ENCODE data around the gene RTN1.
A peak's percentile ranks its signal among the peaks of the same experiment; 100 is the strongest.

Gene RTN1

DNA sequence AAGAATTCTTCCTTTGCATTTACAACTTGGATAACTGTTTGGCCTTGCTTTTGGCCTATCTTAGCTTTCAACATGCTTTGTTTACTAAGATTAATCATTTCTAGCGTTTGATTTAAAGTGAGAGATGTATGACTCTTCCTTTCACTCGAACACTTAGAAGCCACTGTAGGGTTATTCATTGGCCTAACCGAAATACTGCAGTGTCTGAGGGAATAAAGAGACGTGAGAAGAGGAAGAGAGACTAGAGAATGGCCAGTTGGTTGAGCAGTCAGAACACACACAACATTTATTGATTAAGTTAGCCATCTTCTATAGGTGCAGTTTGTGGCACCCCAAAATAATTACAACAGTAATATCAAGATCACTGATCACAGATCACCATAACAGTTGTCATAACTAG, 231.7 kb downstream of the RTN1 start:
- POLR2A ChIA-PET: no interaction called here
- DNase-seq (ENCODE audit: extremely low spot score): no peak
- CTCF ChIA-PET: interaction anchor here (0.9 kb wide), 1 partner anchor 61 kb away, joined by 3 read pairs; no protein-coding TSS in a partner anchor
- TF ChIP-seq, protein P1, sequence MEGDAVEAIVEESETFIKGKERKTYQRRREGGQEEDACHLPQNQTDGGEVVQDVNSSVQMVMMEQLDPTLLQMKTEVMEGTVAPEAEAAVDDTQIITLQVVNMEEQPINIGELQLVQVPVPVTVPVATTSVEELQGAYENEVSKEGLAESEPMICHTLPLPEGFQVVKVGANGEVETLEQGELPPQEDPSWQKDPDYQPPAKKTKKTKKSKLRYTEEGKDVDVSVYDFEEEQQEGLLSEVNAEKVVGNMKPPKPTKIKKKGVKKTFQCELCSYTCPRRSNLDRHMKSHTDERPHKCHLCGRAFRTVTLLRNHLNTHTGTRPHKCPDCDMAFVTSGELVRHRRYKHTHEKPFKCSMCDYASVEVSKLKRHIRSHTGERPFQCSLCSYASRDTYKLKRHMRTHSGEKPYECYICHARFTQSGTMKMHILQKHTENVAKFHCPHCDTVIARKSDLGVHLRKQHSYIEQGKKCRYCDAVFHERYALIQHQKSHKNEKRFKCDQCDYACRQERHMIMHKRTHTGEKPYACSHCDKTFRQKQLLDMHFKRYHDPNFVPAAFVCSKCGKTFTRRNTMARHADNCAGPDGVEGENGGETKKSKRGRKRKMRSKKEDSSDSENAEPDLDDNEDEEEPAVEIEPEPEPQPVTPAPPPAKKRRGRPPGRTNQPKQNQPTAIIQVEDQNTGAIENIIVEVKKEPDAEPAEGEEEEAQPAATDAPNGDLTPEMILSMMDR (IDR thresholded peaks at IDR 0.05; ENCODE audit: control extremely low read depth, extremely low read depth, low read depth, missing control alignments): no peak

DNA sequence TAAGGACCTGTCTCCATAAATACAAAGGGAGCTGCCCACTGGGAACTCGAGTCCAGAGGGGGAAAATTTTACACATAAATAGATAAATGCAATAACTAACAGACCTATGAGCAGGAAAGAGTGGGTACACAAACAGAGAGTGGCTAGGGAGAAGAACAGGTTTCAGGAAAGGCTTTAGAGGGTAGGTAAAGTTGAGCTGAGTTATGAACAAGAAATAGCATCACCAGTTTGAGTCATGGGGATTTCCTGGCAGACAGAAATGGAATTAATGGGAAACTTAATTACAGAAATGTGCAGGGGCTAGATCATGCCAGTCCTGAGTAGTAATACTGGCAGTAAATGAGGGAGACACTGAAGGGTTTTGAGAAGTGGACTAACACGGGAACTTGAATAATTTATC, 236.0 kb downstream of the RTN1 start:
- ChIA-PET CTCF (no interaction called here), POLR2A (no interaction called here)
- DNase-seq (ENCODE audit: extremely low spot score): no peak
- TF ChIP-seq, protein P1 (IDR thresholded peaks at IDR 0.05; ENCODE audit: control extremely low read depth, extremely low read depth, low read depth, missing control alignments): no peak

DNA sequence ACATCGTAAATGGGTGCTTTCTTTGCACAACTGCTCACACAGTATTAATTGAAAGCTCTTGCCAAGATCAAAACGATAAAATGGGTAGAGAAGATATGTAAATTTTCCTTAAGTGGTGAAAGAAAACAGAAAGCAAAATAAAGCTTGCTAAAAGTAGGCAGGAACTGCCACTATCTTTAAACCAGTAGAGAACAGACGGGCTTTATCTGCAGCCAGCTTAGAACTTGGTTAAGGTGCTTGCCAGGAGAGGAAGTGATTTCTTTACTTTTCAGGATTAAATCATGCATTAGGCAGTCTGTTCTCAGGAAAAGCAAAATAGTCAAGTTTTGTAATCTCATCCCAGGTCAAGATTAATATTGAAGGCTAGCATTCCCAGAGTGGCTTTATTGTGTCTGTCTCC, 237.1 kb downstream of the RTN1 start:
- no peak for DNase-seq (ENCODE audit: extremely low spot score)
- TF ChIP-seq, protein P1 (IDR thresholded peaks at IDR 0.05; ENCODE audit: control extremely low read depth, extremely low read depth, low read depth, missing control alignments): no peak
- CTCF ChIA-PET: interaction anchor here (0.8 to 2.4 kb wide), 16 partner anchors 8 to 551 kb away, joined by 3 to 22 read pairs (median 4); no protein-coding TSS in a partner anchor
- POLR2A ChIA-PET: no interaction called here

DNA sequence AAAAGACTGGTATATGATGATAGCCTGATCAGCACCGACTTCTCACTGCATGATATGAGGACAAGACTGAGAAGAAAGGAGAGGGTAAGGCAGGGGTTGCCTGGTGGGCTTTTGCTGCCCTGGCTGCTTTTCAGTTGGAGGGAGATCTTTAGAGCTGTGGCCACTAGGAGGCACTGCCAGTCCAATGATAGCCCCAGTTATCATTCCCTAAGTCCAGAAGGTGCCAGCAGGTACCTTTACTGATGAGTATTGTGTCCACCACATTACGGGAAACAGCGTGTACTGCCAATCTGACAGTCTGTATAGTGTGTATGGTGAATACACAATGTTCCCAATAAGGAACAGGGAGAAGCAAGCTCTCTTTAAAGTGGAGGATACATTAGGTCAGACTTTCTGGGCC, 238.2 kb downstream of the RTN1 start:
- CTCF ChIA-PET: interaction anchor here (0.8 to 2.4 kb wide), 18 partner anchors 8 to 552 kb away, joined by 3 to 22 read pairs (median 4); no protein-coding TSS in a partner anchor
- POLR2A ChIA-PET: no interaction called here
- TF ChIP-seq, protein P1 (IDR thresholded peaks at IDR 0.05; ENCODE audit: control extremely low read depth, extremely low read depth, low read depth, missing control alignments): peak; percentile 37
- peak; percentile 48 for DNase-seq (ENCODE audit: extremely low spot score)

DNA sequence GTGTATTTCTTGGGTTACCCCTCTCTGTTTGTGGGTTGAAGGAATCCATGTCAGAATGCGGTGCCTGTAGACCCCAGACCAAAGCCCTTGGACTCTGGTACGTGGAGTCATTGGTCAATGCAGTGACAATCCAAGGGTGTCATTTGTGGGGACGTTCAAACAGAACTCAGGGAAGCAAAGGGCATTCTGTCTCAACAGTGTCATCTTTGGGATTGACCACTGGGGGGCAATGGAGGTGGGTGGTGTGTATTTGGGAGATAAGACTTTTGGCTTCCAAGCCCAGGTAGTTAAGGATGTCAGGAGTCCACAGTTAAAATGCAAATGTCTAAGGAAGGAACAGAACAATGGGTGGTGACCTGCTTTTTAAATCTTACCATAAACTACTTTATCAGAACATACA, 239.3 kb downstream of the RTN1 start:
- TF ChIP-seq, protein P1 (IDR thresholded peaks at IDR 0.05; ENCODE audit: control extremely low read depth, extremely low read depth, low read depth, missing control alignments): peak; percentile 4
- CTCF ChIA-PET: interaction anchor here (2.2 kb wide), 1 partner anchor 552 kb away, joined by 7 read pairs; no protein-coding TSS in a partner anchor
- POLR2A ChIA-PET: no interaction called here
- DNase-seq (ENCODE audit: extremely low spot score): no peak

DNA sequence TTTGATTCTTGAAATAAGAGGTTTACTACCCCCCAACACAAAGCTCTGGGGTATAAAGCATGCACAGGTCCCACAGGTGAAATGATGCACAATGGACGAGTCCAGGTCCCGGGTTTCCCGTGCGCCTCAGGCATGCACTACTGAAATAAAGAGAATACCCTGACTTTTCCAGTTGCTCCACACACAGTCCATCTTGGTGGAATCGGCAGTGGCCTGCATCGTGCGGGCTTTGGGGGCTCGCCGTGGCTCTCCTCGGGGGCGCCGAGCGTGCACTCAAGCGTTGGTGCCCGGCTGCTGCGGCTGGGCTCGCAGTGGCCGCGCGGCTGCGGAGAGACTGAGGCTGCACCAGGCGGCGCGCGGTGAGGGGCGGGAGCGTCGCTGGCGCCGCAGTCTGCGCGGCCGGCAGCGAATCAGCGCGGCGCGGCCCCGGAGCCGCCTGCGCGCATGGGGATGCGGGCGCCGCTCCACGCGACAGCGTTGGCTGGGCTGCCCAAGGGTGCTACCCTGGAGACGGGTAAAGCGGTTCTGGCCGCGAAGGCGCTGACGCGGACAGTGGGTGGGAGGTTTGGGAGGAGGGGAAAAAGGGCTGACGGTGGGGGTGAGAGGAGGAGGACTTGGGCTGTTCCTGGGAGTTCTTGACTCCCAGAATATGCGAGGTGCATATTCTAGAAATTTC, 240.2 kb downstream of the RTN1 start:
- ChIA-PET CTCF (no interaction called here), POLR2A (no interaction called here)
- TF ChIP-seq, protein P1 (IDR thresholded peaks at IDR 0.05; ENCODE audit: control extremely low read depth, extremely low read depth, low read depth, missing control alignments): no peak
- DNase-seq (ENCODE audit: extremely low spot score): no peak
